H1 (cell line): ENCODE measurements around the gene WNT11. TPM values are rescaled to one million over a fixed set of nuclear protein-coding genes. Genes with fewer than 3 reads are reported as not detected.

Experiments used
- CBX8 ChIP-seq: fragments of 300-800, 300-1000 bp; sonication (generic); IDR thresholded peaks from 2 replicates; pipeline ENCODE4 v1.7.1; 2016; ENCODE audit warnings: low read depth, low read length, borderline replicate concordance
- FOSL1 ChIP-seq: IDR thresholded peaks from 2 replicates; pipeline ENCODE4 v1.6.1; 2011; ENCODE audit warnings: mild to moderate bottlenecking, low read depth, low read length, moderate library complexity; ENCODE audit not compliant: insufficient read depth
- RNF2 ChIP-seq: fragments of 200-900, 300-1000 bp; sonication (generic); IDR thresholded peaks from 2 replicates; pipeline ENCODE4 v1.7.1; 2016; ENCODE audit warnings: borderline replicate concordance, low read depth, mild to moderate bottlenecking, antibody characterized with exemption, low read length; ENCODE audit not compliant: poor library complexity, severe bottlenecking; ENCODE audit errors: missing control alignments
- SP2 ChIP-seq: IDR thresholded peaks from 2 replicates; pipeline ENCODE4 v1.6.1; 2012; ENCODE audit warnings: mild to moderate bottlenecking, low read length, inconsistent platforms
- polyA plus RNA-seq, 7 experiments: library from polyadenylated mRNA; depleted of rRNA in 3 of 7; stranded (reverse) in 5 of 7; unstranded in 2 of 7; fragments of >200 nt in 5 of 7; fragments of 200-250 nt in 2 of 7; gene quantifications; 1 replicate in 5 of 7; 2 replicates in 1 of 7; 4 replicates in 1 of 7; pipeline versions ENCODE4 v1.2.1 to v1.2.3, GENCODE V29; 2011 to 2013; ENCODE audit warnings: missing spikeins in 2 of 7, mixed read lengths in 2 of 7
- total RNA-seq: library from RNA; stranded (reverse); fragmentation: NEBNext Ultra II Directional; extraction: Animal tissue kit (Norgen Biotek cat#: 25700); gene quantifications from 2 replicates; pipeline ENCODE4 v1.2.1, GENCODE V29; 2021
- TF ChIP-seq, protein P1 (sequence below): IDR thresholded peaks from 2 replicates; pipeline ENCODE4 v1.6.1; 2012; ENCODE audit warnings: inconsistent platforms
- TF ChIP-seq, protein P2 (sequence below): IDR thresholded peaks from 2 replicates; pipeline ENCODE4 v1.6.1; 2012; ENCODE audit warnings: low read length, inconsistent platforms

WNT11 gene
- total and polyA plus RNA-seq, 2 of the 8 experiments (the other 6 are each of a cell fraction or from before 2014, with no cell fraction given): 0.11 to 0.45 TPM

DNA sequence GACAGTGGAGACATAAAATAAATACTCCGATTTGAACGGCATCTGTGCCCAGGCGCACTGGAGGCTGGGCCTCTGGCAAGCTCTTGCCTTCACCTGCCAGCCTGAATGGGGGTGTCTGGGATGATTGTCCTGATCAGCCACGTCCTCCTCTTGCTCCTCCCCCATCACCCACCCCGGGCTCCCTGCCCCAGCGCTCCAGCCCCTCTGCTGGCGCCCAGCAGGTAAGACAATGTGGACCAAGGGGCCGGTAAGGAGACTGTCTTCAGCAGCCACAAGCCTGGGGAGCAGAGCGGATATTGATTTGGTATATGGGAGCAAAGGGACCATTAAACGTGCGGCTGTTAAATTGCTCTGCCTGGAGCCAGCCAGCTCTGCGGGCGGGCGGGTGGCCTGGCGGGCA, 24.9 kb downstream of the WNT11 start (continued):
- TF ChIP-seq RNF2 (no peak), FOSL1 (no peak), SP2 (no peak), CBX8 (no peak)
- TF ChIP-seq, protein P1, sequence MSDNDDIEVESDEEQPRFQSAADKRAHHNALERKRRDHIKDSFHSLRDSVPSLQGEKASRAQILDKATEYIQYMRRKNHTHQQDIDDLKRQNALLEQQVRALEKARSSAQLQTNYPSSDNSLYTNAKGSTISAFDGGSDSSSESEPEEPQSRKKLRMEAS: no peak
- TF ChIP-seq, protein P2, sequence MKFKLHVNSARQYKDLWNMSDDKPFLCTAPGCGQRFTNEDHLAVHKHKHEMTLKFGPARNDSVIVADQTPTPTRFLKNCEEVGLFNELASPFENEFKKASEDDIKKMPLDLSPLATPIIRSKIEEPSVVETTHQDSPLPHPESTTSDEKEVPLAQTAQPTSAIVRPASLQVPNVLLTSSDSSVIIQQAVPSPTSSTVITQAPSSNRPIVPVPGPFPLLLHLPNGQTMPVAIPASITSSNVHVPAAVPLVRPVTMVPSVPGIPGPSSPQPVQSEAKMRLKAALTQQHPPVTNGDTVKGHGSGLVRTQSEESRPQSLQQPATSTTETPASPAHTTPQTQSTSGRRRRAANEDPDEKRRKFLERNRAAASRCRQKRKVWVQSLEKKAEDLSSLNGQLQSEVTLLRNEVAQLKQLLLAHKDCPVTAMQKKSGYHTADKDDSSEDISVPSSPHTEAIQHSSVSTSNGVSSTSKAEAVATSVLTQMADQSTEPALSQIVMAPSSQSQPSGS: no peak
- TF ChIP-seq, all 59 proteins: peak for 2
